HG03135 (cell line): ENCODE results near the gene ANO1.
"Not testable (repeated sequence)": the region's sequence is repeated elsewhere in the genome, so short reads cannot be mapped to it uniquely, and the experiment has no call there.

Experiments used
- ATAC-seq: cut with Tn5 transposase; IDR thresholded peaks from one replicate; pipeline ENCODE4 v1.9.1; 2021; ENCODE audit warnings: mild to moderate bottlenecking, moderate library complexity; ENCODE audit not compliant: unreplicated experiment

Gene ANO1

GRCh38 chr11:70204466-70204799 is 126.3 kb downstream of the ANO1 start:
- no peak for ATAC-seq

GRCh38 chr11:70205049-70205725 is 127.1 kb downstream of the ANO1 start:
- no peak for ATAC-seq

- no peak for ATAC-seq
Observed at GRCh38 chr11:70205766-70206165, 127.6 kb downstream of the ANO1 start.

GRCh38 chr11:70206226-70206981 is 128.3 kb downstream of the ANO1 start:
- no peak for ATAC-seq

GRCh38 chr11:70206982-70207376 is 128.9 kb downstream of the ANO1 start:
- no peak for ATAC-seq

GRCh38 chr11:70207531-70208131 is 129.5 kb downstream of the ANO1 start:
- no peak for ATAC-seq

- ATAC-seq = no peak
Observed at GRCh38 chr11:70209391-70209912, 131.3 kb downstream of the ANO1 start.

GRCh38 chr11:70210051-70210501 is 132.0 kb downstream of the ANO1 start:
- no peak for ATAC-seq

- ATAC-seq = no peak
Observed at GRCh38 chr11:70210530-70210929, 132.4 kb downstream of the ANO1 start.

- ATAC-seq = no peak
Observed at GRCh38 chr11:70212227-70212811, 134.2 kb downstream of the ANO1 start.

GRCh38 chr11:70217388-70217787 is 139.3 kb downstream of the ANO1 start:
- ATAC-seq = not testable (repeated sequence)

- not testable (repeated sequence) for ATAC-seq
Observed at GRCh38 chr11:70218076-70218475, 140.0 kb downstream of the ANO1 start.

GRCh38 chr11:70220136-70220535 is 142.0 kb downstream of the ANO1 start:
- ATAC-seq = no peak

- no peak for ATAC-seq
Observed at GRCh38 chr11:70220920-70221319, 142.8 kb downstream of the ANO1 start.

- no peak for ATAC-seq
Observed at GRCh38 chr11:70225681-70226177, 147.6 kb downstream of the ANO1 start.

- no peak for ATAC-seq
Observed at GRCh38 chr11:70226183-70226582, 148.1 kb downstream of the ANO1 start.

- no peak for ATAC-seq
Observed at GRCh38 chr11:70226967-70227366, 148.8 kb downstream of the ANO1 start.

- ATAC-seq = no peak
Observed at GRCh38 chr11:70229737-70230136, 151.6 kb downstream of the ANO1 start.

GRCh38 chr11:70230151-70230839 is 152.2 kb downstream of the ANO1 start:
- ATAC-seq = no peak

GRCh38 chr11:70230840-70231710 is 153.0 kb downstream of the ANO1 start:
- no peak for ATAC-seq
